ENCODE results near the gene ENPP1.

DNA sequence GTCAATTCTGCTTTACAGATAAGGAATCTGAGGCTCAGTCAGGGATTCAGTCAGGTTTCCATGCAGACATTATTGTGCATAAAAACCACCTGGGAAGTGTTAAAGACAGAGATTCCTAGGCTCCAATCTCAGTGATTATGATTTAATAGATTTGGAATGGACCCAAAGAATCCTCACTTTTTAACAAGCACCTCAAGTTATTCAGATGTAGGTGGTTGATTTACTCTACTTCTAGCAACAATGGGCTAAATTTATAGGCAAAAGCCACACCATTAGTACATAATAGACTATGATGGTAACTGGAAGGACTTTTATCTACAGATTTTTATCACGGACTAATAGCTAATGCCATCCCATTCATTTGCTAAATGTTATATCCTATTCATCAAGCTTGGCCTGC is 9.0 kb downstream of the ENPP1 start:
- no peak for TF ChIP-seq EZH2 (IDR thresholded peaks at IDR 0.05; ENCODE audit: insufficient read depth, poor library complexity, severe bottlenecking)
- TF ChIP-seq EZH2phosphoT487 (IDR thresholded peaks at IDR 0.05; ENCODE audit: insufficient read depth, low read depth), result no peak
